ENCODE measurements around the gene DENND4C.
"Not testable (repeated sequence)": the region's sequence is repeated elsewhere in the genome, so short reads cannot be mapped to it uniquely, and the experiment has no call there.

DENND4C gene

GRCh38 chr9:19193029-19193324 lies 37.5 kb upstream of the DENND4C start:
- Histone ChIP-seq H3K79me2 (ENCODE audit: low read length) (no peaks in the 10 kb centered on the region), H3K27me3 (ENCODE audit: low read depth, low read length) (no peaks in the 10 kb centered on the region), H3K4me3 (ENCODE audit: low read length) (no peak overlapping the region), H3K36me3 (replicated peaks; ENCODE audit: low read depth, low read length) (no peaks in the 10 kb centered on the region), H3K9ac (ENCODE audit: low read length) (no peak overlapping the region), H2AFZ (ENCODE audit: low read depth, low read length) (no peak overlapping the region), H3K27ac (ENCODE audit: low read length) (no peak overlapping the region), H4K20me1 (ENCODE audit: insufficient read depth, low read length) (no peaks in the 10 kb centered on the region), H3K4me2 (ENCODE audit: low read length) (no peak overlapping the region), H3K4me1 (ENCODE audit: low read length) (peaks cover 2% of the 10 kb centered on the region; the same call in 1 of the 2 replicates), H3K9me3 (ENCODE audit: insufficient read depth, low read length) (no peaks in the 10 kb centered on the region)
- TF ChIP-seq CTCF (IDR thresholded peaks at IDR 0.05; ENCODE audit: low read depth, low read length) (no peak), EZH2phosphoT487 (IDR thresholded peaks at IDR 0.05; ENCODE audit: low read depth) (no peak)

- H3K27ac ChIP-seq (ENCODE audit: low read length); H3K4me3 ChIP-seq (ENCODE audit: low read length); H3K36me3 ChIP-seq (replicated peaks; ENCODE audit: low read depth, low read length); H3K27me3 ChIP-seq (ENCODE audit: low read depth, low read length); H3K4me2 ChIP-seq (ENCODE audit: low read length); H3K4me1 ChIP-seq (ENCODE audit: low read length); H3K79me2 ChIP-seq (ENCODE audit: low read length); H3K9ac ChIP-seq (ENCODE audit: low read length); H2AFZ ChIP-seq (ENCODE audit: low read depth, low read length); H4K20me1 ChIP-seq (ENCODE audit: insufficient read depth, low read length); H3K9me3 ChIP-seq (ENCODE audit: insufficient read depth, low read length): not testable (repeated sequence)
Observed at GRCh38 chr9:19193358-19193973, 37.0 kb upstream of the DENND4C start.

GRCh38 chr9:19198406-19198805 lies 32.1 kb upstream of the DENND4C start:
- H3K4me3 ChIP-seq (ENCODE audit: low read length) = no peak overlapping the region
- H3K27ac ChIP-seq (ENCODE audit: low read length) = no peak overlapping the region
- no peak overlapping the region for H3K4me2 ChIP-seq (ENCODE audit: low read length)
- H3K9ac ChIP-seq (ENCODE audit: low read length) = no peak overlapping the region
- H3K36me3 ChIP-seq (replicated peaks; ENCODE audit: low read depth, low read length) = no peaks in the 10 kb centered on the region
- no peaks in the 10 kb centered on the region for H3K79me2 ChIP-seq (ENCODE audit: low read length)
- no peaks in the 10 kb centered on the region for H3K27me3 ChIP-seq (ENCODE audit: low read depth, low read length)
- no peak for TF ChIP-seq CTCF (IDR thresholded peaks at IDR 0.05; ENCODE audit: low read depth, low read length)
- no peak for TF ChIP-seq EZH2phosphoT487 (IDR thresholded peaks at IDR 0.05; ENCODE audit: low read depth)
- H3K9me3 ChIP-seq (ENCODE audit: insufficient read depth, low read length) = no peaks in the 10 kb centered on the region
- H4K20me1 ChIP-seq (ENCODE audit: insufficient read depth, low read length) = no peaks in the 10 kb centered on the region
- no peaks in the 10 kb centered on the region for H3K4me1 ChIP-seq (ENCODE audit: low read length)
- no peak overlapping the region for H2AFZ ChIP-seq (ENCODE audit: low read depth, low read length)

GRCh38 chr9:19199012-19199411 lies 31.5 kb upstream of the DENND4C start:
- Histone ChIP-seq H4K20me1 (ENCODE audit: insufficient read depth, low read length) (no peaks in the 10 kb centered on the region), H3K27ac (ENCODE audit: low read length) (no peak overlapping the region), H3K4me2 (ENCODE audit: low read length) (no peak overlapping the region), H3K9ac (ENCODE audit: low read length) (no peak overlapping the region), H3K4me3 (ENCODE audit: low read length) (no peak overlapping the region), H3K9me3 (ENCODE audit: insufficient read depth, low read length) (no peaks in the 10 kb centered on the region), H2AFZ (ENCODE audit: low read depth, low read length) (no peak overlapping the region), H3K27me3 (ENCODE audit: low read depth, low read length) (no peaks in the 10 kb centered on the region), H3K36me3 (replicated peaks; ENCODE audit: low read depth, low read length) (no peaks in the 10 kb centered on the region), H3K4me1 (ENCODE audit: low read length) (no peaks in the 10 kb centered on the region), H3K79me2 (ENCODE audit: low read length) (no peaks in the 10 kb centered on the region)
- TF ChIP-seq EZH2phosphoT487 (IDR thresholded peaks at IDR 0.05; ENCODE audit: low read depth) (no peak), CTCF (IDR thresholded peaks at IDR 0.05; ENCODE audit: low read depth, low read length) (no peak)

- Histone ChIP-seq H3K27ac (ENCODE audit: low read length) (no peak overlapping the region), H3K4me2 (ENCODE audit: low read length) (no peak overlapping the region), H3K79me2 (ENCODE audit: low read length) (no peaks in the 10 kb centered on the region), H2AFZ (ENCODE audit: low read depth, low read length) (no peak overlapping the region), H3K9ac (ENCODE audit: low read length) (no peak overlapping the region), H3K4me3 (ENCODE audit: low read length) (no peak overlapping the region), H3K4me1 (ENCODE audit: low read length) (no peaks in the 10 kb centered on the region), H3K9me3 (ENCODE audit: insufficient read depth, low read length) (no peaks in the 10 kb centered on the region), H3K36me3 (replicated peaks; ENCODE audit: low read depth, low read length) (no peaks in the 10 kb centered on the region), H3K27me3 (ENCODE audit: low read depth, low read length) (no peaks in the 10 kb centered on the region), H4K20me1 (ENCODE audit: insufficient read depth, low read length) (no peaks in the 10 kb centered on the region)
- TF ChIP-seq CTCF (IDR thresholded peaks at IDR 0.05; ENCODE audit: low read depth, low read length) (no peak), EZH2phosphoT487 (IDR thresholded peaks at IDR 0.05; ENCODE audit: low read depth) (no peak)
Observed at GRCh38 chr9:19200229-19200628, 30.3 kb upstream of the DENND4C start.
